GM18909 (cell line): ENCODE results near the gene EXOC4.
A peak's percentile ranks its signal among the peaks of the same experiment; 100 is the strongest.
"Not testable (repeated sequence)": the region's sequence is repeated elsewhere in the genome, so short reads cannot be mapped to it uniquely, and the experiment has no call there.

Source experiments
- ATAC-seq: cut with Tn5 transposase; IDR thresholded peaks from one replicate; pipeline ENCODE4 v1.9.1; 2021; ENCODE audit warnings: mild to moderate bottlenecking; ENCODE audit not compliant: unreplicated experiment, poor library complexity

The EXOC4 gene

GRCh38 chr7:133252858-133253518 lies at the start of gene EXOC4:
TSS of gene EXOC4 (plus strand) at chr7:133253078.
- peak; percentile 99 for ATAC-seq

- ATAC-seq: no peak
Measured at GRCh38 chr7:133203490-133203889, 49.4 kb upstream of the EXOC4 start.

- ATAC-seq: no peak
Measured at GRCh38 chr7:133207687-133208086, 45.2 kb upstream of the EXOC4 start.

GRCh38 chr7:133210817-133211216 lies 42.1 kb upstream of the EXOC4 start:
- not testable (repeated sequence) for ATAC-seq

GRCh38 chr7:133213772-133214171 lies 39.1 kb upstream of the EXOC4 start:
- ATAC-seq: not testable (repeated sequence)

- no peak for ATAC-seq
Measured at GRCh38 chr7:133217773-133218172, 35.1 kb upstream of the EXOC4 start.

- ATAC-seq: no peak
Measured at GRCh38 chr7:133230591-133231194, 22.2 kb upstream of the EXOC4 start.

- ATAC-seq: no peak
Measured at GRCh38 chr7:133233142-133233541, 19.7 kb upstream of the EXOC4 start.

- no peak for ATAC-seq
Measured at GRCh38 chr7:133234961-133235875, 17.7 kb upstream of the EXOC4 start.

GRCh38 chr7:133237545-133237944 lies 15.3 kb upstream of the EXOC4 start:
- ATAC-seq: no peak

GRCh38 chr7:133240302-133240701 lies 12.6 kb upstream of the EXOC4 start:
- ATAC-seq: no peak

GRCh38 chr7:133246558-133246957 lies 6.3 kb upstream of the EXOC4 start:
- ATAC-seq: no peak

GRCh38 chr7:133248901-133249300 lies 4.0 kb upstream of the EXOC4 start:
- no peak for ATAC-seq

GRCh38 chr7:133252506-133252857 lies 396 bp upstream of the EXOC4 start:
- ATAC-seq: no peak

GRCh38 chr7:133253519-133253875 lies 619 bp downstream of the EXOC4 start:
- ATAC-seq: no peak

GRCh38 chr7:133255486-133255885 lies 2.6 kb downstream of the EXOC4 start:
- no peak for ATAC-seq

- ATAC-seq: no peak
Measured at GRCh38 chr7:133258174-133258573, 5.3 kb downstream of the EXOC4 start.

GRCh38 chr7:133265821-133266220 lies 12.9 kb downstream of the EXOC4 start:
- ATAC-seq: no peak

- ATAC-seq: no peak
Measured at GRCh38 chr7:133268355-133268754, 15.5 kb downstream of the EXOC4 start.

- ATAC-seq: no peak
Measured at GRCh38 chr7:133272336-133272735, 19.5 kb downstream of the EXOC4 start.

GRCh38 chr7:133273227-133273626 lies 20.3 kb downstream of the EXOC4 start:
- no peak for ATAC-seq
